GM18868 (cell line): ENCODE results near the gene KRTAP4-1.
"Not testable (repeated sequence)": the region's sequence is repeated elsewhere in the genome, so short reads cannot be mapped to it uniquely, and the experiment has no call there.

Experiments used
- ATAC-seq: cut with Tn5 transposase; IDR thresholded peaks from one replicate; pipeline ENCODE4 v1.9.1; 2021; ENCODE audit warnings: mild to moderate bottlenecking, moderate library complexity; ENCODE audit not compliant: unreplicated experiment

The KRTAP4-1 gene

GRCh38 chr17:41184480-41184961, at the start of gene KRTAP4-1:
KRTAP4-1 (minus strand) TSS chr17:41184911; CDS start chr17:41184854, 57 bp downstream.
- no peak for ATAC-seq

- ATAC-seq: not testable (repeated sequence)
Measured at GRCh38 chr17:41232399-41233105, 47.8 kb upstream of the KRTAP4-1 start, which contains the start of gene KRTAP9-3. KRTAP9-3 (plus strand) TSS chr17:41232449; CDS start chr17:41232502, 53 bp downstream.

DNA sequence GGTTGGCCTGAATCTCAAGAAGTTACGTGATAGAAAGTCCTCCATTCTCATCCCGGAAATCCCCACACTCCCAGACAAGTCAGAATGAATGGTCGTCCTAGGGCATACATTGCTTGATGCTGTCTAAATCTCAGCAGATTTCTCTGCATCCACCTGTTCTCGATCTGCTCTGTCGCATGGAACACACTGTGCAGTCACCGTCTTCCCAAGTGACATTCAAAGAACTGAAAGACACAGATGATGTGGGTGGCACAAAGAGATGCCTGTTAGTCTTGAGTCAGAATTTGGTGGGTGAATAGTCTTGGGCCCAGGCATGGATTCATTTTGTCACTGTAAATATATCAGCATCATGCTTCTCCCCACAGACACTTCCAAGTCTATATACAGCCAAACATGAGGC, 47.0 kb upstream of the KRTAP4-1 start:
- no peak for ATAC-seq

DNA sequence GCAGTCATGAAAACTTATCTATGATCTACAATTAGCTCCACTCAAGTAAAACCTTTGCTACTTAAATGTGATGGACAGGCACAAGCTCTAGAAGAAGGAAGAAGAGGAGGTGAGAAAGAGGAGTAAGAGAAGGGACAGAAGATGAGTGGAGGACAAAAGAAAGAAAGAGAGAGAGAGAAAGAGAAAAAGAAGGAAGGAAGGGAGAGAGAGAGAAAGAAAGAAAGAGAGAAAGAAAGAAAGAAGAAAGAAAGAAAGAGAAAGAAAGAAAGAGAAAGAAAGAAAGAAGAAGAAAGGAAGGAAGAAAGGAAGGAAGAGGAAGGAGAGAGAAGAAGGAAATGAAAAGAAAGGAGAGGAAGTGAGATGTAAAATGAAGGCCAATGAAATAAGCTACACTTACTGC, 45.4 kb upstream of the KRTAP4-1 start:
- ATAC-seq: no peak

DNA sequence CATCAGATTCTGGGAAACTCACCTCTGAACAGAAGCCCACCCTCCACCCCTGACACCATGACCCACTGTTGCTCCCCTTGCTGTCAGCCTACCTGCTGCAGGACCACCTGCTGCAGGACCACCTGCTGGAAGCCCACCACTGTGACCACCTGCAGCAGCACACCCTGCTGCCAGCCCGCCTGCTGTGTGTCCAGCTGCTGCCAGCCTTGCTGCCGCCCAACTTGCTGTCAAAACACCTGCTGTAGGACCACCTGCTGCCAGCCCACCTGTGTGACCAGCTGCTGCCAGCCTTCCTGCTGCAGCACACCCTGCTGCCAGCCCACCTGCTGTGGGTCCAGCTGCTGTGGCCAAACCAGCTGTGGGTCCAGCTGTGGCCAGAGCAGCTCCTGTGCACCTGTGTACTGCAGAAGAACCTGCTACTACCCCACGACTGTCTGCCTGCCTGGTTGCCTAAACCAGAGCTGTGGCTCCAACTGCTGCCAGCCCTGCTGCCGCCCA, 41.9 kb upstream of the KRTAP4-1 start, which contains the start of gene KRTAP9-2:
Gene KRTAP9-2, plus strand, starts transcription at position 51 of the 498 bp plus-strand sequence. Its CDS starts 7 bp downstream, at position 58.
- ATAC-seq: not testable (repeated sequence)

GRCh38 chr17:41226051-41226450, 41.3 kb upstream of the KRTAP4-1 start:
- no peak for ATAC-seq

- ATAC-seq: no peak
Measured at GRCh38 chr17:41223821-41224220, 39.1 kb upstream of the KRTAP4-1 start.

DNA sequence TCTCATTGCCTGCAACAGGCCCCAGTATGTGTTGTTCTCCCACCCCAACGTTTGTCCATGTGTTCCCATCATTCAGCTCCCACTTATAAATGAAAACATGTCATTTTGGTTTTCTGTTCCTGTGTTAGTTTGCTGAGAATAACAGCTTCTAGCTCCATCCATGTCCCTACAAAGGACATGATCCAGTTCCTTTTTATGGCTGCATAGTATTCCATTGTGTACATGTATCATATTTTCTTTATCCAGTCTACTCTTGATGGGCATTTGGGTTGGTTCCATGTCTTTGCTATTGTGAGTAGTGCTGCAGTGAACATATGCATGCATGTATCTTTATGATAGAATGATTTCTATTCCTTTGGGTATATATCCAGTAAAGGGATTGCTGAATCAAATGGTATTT, 31.0 kb upstream of the KRTAP4-1 start:
- no peak for ATAC-seq

GRCh38 chr17:41212524-41213169, 27.9 kb upstream of the KRTAP4-1 start:
- no peak for ATAC-seq

DNA sequence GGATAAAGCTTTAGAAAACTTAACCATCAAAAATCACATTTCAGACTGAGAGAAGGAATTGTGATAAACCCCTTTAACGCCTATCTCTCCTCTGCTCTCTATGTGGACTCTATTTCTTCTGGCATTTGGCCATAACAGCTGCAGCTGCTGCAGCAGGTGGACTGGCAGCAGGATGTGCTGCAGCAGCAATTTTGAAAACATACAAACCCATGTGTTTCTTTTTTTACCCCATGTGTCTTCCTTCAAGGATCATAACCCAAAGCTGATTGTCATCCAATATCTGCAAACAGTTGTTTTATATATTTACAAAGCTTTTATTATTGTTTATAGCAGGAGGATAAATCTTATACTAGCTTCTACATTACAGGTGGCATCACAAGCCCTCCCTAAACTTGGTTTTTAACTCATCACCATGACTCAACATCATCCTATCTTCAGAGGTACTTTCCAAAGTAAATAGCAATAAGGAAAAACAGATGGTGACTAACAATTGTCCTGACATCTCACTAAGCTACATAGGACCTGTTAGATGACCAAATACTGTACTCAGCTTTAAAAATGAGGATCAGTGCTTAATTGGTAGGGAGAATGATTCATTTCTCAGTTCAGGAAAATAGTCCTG, 27.2 kb upstream of the KRTAP4-1 start:
- ATAC-seq: no peak

- no peak for ATAC-seq
Measured at GRCh38 chr17:41199421-41200078, 14.8 kb upstream of the KRTAP4-1 start.

DNA sequence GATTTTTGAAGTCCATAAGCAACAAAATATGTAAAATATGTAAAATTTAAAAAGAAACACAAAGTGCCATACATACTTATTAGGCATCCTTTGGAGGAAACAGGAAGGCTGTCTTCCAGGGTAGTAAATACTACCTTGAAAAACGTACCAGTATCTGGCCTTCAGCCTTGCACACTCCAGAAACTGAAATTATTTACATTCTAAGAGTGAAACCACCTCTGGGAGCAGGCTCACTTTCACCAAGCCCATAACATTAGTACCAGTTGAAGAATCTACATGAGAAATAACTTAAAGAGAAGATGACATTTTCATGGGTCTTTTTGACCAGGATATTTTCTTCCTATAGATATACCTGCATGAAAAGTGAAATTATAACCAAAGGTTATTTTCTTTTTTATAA, 11.4 kb upstream of the KRTAP4-1 start:
- ATAC-seq: no peak

GRCh38 chr17:41190328-41190727, 5.6 kb upstream of the KRTAP4-1 start:
- ATAC-seq: no peak

GRCh38 chr17:41189837-41190318, 5.2 kb upstream of the KRTAP4-1 start, which contains the start of gene KRTAP9-1:
KRTAP9-1 (plus strand) TSS chr17:41189887; CDS start chr17:41189887, 0 bp downstream.
- ATAC-seq: not testable (repeated sequence)

GRCh38 chr17:41186872-41187271, 2.2 kb upstream of the KRTAP4-1 start:
- ATAC-seq: no peak

- no peak for ATAC-seq
Measured at GRCh38 chr17:41185001-41185400, 290 bp upstream of the KRTAP4-1 start.

- no peak for ATAC-seq
Measured at GRCh38 chr17:41178843-41179616, 5.7 kb downstream of the KRTAP4-1 start.

- no peak for ATAC-seq
Measured at GRCh38 chr17:41178341-41178740, 6.4 kb downstream of the KRTAP4-1 start.

DNA sequence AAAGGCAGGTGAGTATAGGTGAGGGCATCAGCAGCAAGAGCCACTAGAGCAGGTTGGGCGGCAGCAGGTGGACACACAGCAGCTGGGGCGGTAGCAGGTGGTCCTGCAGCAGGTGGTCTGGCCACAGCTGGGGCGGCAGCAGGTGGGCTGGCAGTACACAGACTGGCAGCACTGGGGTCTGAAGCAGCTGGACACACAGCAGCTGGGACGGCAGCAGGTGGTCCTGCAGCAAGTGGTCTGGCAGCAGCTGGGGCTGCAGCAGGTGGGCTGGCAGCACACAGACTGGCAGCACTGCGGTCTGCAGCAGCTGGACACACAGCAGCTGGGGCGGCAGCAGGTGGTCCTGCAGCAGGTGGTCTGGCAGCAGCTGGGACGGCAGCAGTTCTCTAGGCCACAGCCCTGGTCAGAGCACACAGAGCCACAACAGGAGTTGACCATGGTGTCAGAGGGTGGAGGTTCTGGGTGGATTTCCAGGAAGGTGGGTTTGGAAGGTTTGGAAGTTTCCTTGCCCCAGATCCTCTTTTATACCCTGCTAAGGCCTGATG, 6.9 kb downstream of the KRTAP4-1 start, which contains the start of gene KRTAP4-2:
Gene KRTAP4-2, minus strand, starts transcription at position 495 of the 545 bp plus-strand sequence. Its CDS starts 57 bp downstream, at position 438.
- no peak for ATAC-seq
